MCF 10A (cell line): Measurements from ENCODE around the gene OR2C1. TPM values are rescaled to one million over a fixed set of nuclear protein-coding genes. Genes with fewer than 3 reads are reported as not detected.

Source experiments
- BruUV-seq: library from RNA; stranded (reverse); fragments of 400-500 nt; replicated peaks from 2 replicates; lab custom pipeline; 2021; lab: Mats Ljungman, UMichigan
- CTCF ChIA-PET: fragments of 300-600 bp; sonication (Branson Sonifier 250); formaldehyde crosslinking; extraction: SDS; loops from one replicate; lab custom pipeline; 2021; ENCODE audit warnings: antibody characterized with exemption, inconsistent platforms; lab: Yijun Ruan, JAX
- POLR2A ChIA-PET: fragments of 300-600, 350-650 bp; sonication (Branson Sonifier 250); formaldehyde crosslinking; extraction: SDS; loops from one replicate; lab custom pipeline; 2020; ENCODE audit warnings: antibody characterized with exemption, inconsistent platforms; lab: Yijun Ruan, JAX
- DNase-seq: peaks from one replicate; pipeline ENCODE4 v3.0.0-alpha.2; 2018; ENCODE audit not compliant: unreplicated experiment
- H3K27ac Mint-ChIP-seq: one replicate; pipeline ENCODE4 v1.8.0; 2022; ENCODE audit warnings: mild to moderate bottlenecking, low read depth, mixed read lengths; ENCODE audit not compliant: unreplicated experiment
- H3K27me3 Mint-ChIP-seq: one replicate; pipeline ENCODE4 v1.8.0; 2022; ENCODE audit warnings: mixed read lengths; ENCODE audit not compliant: insufficient read depth, unreplicated experiment
- H3K36me3 Mint-ChIP-seq: one replicate; pipeline ENCODE4 v1.8.0; 2022; ENCODE audit warnings: mild to moderate bottlenecking, moderate library complexity, mixed read lengths; ENCODE audit not compliant: insufficient read depth, unreplicated experiment
- H3K4me1 Mint-ChIP-seq: one replicate; pipeline ENCODE4 v1.8.0; 2022; ENCODE audit warnings: mixed read lengths; ENCODE audit not compliant: insufficient read depth, unreplicated experiment
- H3K4me3 Mint-ChIP-seq: one replicate; pipeline ENCODE4 v1.8.0; 2022; ENCODE audit warnings: mild to moderate bottlenecking, moderate library complexity, mixed read lengths; ENCODE audit not compliant: unreplicated experiment
- H3K9me3 Mint-ChIP-seq: one replicate; pipeline ENCODE4 v1.8.0; 2022; ENCODE audit warnings: mixed read lengths; ENCODE audit not compliant: unreplicated experiment
- CTCF ChIP-seq: fragments of 200-600 bp; IDR thresholded peaks from one replicate; pipeline ENCODE4 v1.8.0; 2022; ENCODE audit warnings: antibody characterized with exemption, mild to moderate bottlenecking; ENCODE audit not compliant: unreplicated experiment
- intact Hi-C: fragments of 100-400 bp; cut with micrococcal nuclease; formaldehyde crosslinking; loops from 2 replicates; pipeline ENCODE4 v1.14.1; 2022
- total RNA-seq: library from RNA; stranded (reverse); gene quantifications from 2 replicates; pipeline ENCODE4 v1.2.3, GENCODE V29; 2022

Gene OR2C1
- total RNA-seq, 1 experiment from 2014 or later, result not detected

DNA sequence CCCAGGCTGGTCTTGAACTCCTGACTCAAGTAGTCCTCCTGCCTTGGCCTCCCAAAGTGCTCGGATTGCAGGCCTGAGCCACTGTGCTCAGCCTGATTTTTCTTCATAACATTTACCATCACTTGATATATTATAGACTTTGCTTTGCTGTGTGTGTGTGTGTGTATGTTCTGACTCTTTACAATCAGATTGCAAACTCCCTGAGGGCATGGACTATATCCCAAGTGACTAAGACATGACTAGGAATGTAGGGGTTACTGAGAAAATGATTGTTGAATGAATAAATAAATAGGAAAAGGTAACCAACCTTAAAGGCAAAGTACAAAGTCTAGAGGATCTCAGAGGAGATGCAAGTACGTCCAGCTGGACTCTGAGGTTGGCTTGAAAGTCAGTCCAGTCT is 9.6 kb upstream of the OR2C1 start:
- no peak overlapping the region for H3K4me3 Mint-ChIP-seq
- intact Hi-C loops, result no loop called here
- H3K27ac Mint-ChIP-seq, result no peak overlapping the region
- no peaks in the 10 kb centered on the region for H3K9me3 Mint-ChIP-seq
- no peaks in the 10 kb centered on the region for H3K4me1 Mint-ChIP-seq
- TF ChIP-seq CTCF, result no peak
- POLR2A ChIA-PET, result no interaction called here
- no peaks in the 10 kb centered on the region for H3K36me3 Mint-ChIP-seq
- DNase-seq, result no peak
- CTCF ChIA-PET, result no interaction called here
- BruUV-seq, result no TSS peak
- H3K27me3 Mint-ChIP-seq, result peaks cover 12% of the 10 kb centered on the region

DNA sequence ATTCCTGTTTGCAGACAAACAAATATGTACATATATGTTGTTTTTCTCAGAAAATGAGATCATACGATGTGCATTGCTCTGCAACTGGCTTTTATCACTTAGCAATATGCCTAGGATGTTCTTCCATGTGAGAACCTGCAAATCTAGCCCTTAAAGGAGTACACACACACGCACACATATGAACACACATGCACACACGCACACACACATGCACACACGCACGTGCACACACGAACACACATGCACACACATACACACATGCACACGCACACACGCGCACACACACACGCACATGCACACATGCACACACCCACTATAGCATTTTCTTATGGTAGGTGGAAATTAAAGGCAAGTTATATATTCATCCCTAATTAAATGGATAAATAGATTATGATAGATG is 8.1 kb upstream of the OR2C1 start:
- no peak overlapping the region for H3K4me3 Mint-ChIP-seq
- peaks cover 12% of the 10 kb centered on the region for H3K27me3 Mint-ChIP-seq
- ChIA-PET CTCF (no interaction called here), POLR2A (no interaction called here)
- no peaks in the 10 kb centered on the region for H3K36me3 Mint-ChIP-seq
- no peaks in the 10 kb centered on the region for H3K4me1 Mint-ChIP-seq
- no peaks in the 10 kb centered on the region for H3K9me3 Mint-ChIP-seq
- no peak overlapping the region for H3K27ac Mint-ChIP-seq
- no TSS peak for BruUV-seq
- TF ChIP-seq CTCF, result no peak
- no peak for DNase-seq
- intact Hi-C loops, result no loop called here

DNA sequence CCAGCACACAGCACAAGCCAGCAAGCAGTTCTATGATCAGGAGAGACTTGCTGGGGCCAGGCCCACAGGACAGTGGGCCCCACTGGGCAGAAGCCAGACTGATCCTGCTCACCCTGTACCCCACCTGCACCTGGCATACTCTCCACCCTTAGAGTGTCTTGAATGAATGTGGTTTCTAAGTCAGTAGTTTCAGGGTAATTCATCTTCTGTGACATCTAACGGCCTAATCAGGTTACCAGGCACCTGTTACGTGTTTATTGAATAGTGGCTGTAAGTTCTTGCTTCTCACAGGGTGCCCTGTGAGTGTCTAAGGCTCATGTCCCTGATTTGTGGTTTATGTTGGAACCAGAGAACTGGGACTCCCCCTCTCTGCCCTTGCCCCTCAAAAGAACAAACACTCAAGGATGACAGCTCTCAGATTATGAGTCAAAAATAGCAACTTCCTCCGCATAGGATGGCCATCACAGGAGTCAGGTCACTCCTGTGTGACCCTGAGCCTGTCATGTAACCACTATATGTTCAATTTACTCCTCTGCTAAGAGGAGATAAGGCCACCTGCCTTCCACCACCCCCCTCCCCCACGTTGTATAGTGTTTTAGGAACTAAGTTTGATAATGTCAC is 7.0 kb upstream of the OR2C1 start:
- H3K36me3 Mint-ChIP-seq, result no peaks in the 10 kb centered on the region
- no peaks in the 10 kb centered on the region for H3K9me3 Mint-ChIP-seq
- H3K4me1 Mint-ChIP-seq, result no peaks in the 10 kb centered on the region
- TF ChIP-seq CTCF, result no peak
- DNase-seq, result no peak
- no TSS peak for BruUV-seq
- no peak overlapping the region for H3K27ac Mint-ChIP-seq
- intact Hi-C loops, result no loop called here
- ChIA-PET POLR2A (no interaction called here), CTCF (no interaction called here)
- H3K4me3 Mint-ChIP-seq, result no peak overlapping the region
- peaks cover 15% of the 10 kb centered on the region for H3K27me3 Mint-ChIP-seq

GRCh38 chr16:3349175-3349574 is 6.5 kb upstream of the OR2C1 start:
- no peaks in the 10 kb centered on the region for H3K4me1 Mint-ChIP-seq
- H3K9me3 Mint-ChIP-seq, result no peaks in the 10 kb centered on the region
- no peak for DNase-seq
- TF ChIP-seq CTCF, result no peak
- ChIA-PET POLR2A (no interaction called here), CTCF (no interaction called here)
- intact Hi-C loops, result no loop called here
- BruUV-seq, result no TSS peak
- no peaks in the 10 kb centered on the region for H3K36me3 Mint-ChIP-seq
- H3K27ac Mint-ChIP-seq, result no peak overlapping the region
- H3K27me3 Mint-ChIP-seq, result peaks cover 20% of the 10 kb centered on the region
- H3K4me3 Mint-ChIP-seq, result no peak overlapping the region
